Stimulated activated naive CD8-positive, alpha-beta T cell treated with anti-CD3 and anti-CD28 coated beads, Interleukin-15, Interleukin-2, amounts not matched to agents 100 U/mL and 50 U/mL, for 24 hours (primary cell): Measurements from ENCODE around the gene IL18.
A peak's percentile ranks its signal among the peaks of the same experiment; 100 is the strongest.
"Not testable (repeated sequence)": the region's sequence is repeated elsewhere in the genome, so short reads cannot be mapped to it uniquely, and the experiment has no call there.

ENCODE experiments used
- ATAC-seq: fragments of 150-1000 bp; cut with Tn5 transposase; one replicate; pipeline ENCODE4 v1.10.0; 2021
- DNase-seq: peaks from one replicate; pipeline ENCODE4 v3.0.0; 2021

The IL18 gene

DNA sequence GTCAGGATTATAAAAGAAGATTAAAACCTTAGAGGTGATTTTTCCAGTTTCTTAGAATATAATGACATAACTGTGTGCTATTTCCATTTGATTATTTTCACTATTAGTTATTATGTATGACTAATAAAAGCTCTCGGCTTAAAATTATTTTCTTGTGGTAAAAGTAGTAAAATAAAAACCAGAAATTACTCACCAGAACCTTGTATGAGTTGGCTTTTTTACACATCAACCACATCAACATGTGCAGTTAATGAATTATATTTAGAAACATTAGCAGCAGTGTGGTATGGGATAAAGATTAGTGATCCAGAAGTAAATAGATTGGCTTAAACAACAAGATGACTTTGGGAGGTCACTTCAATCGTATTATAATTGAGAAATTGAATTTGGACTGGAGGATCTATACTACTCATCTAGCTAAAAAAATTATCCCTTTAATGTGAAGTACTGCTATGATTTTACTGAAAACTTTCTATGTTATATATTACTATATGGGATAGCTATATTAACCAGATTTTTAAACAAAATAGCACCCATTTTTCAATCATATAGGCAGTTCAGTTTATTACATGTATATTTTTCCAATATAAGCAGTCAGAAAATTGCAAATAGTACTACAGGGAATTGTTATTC, 8.6 kb upstream of the IL18 start:
- ATAC-seq = no peak
- DNase-seq = no peak

DNA sequence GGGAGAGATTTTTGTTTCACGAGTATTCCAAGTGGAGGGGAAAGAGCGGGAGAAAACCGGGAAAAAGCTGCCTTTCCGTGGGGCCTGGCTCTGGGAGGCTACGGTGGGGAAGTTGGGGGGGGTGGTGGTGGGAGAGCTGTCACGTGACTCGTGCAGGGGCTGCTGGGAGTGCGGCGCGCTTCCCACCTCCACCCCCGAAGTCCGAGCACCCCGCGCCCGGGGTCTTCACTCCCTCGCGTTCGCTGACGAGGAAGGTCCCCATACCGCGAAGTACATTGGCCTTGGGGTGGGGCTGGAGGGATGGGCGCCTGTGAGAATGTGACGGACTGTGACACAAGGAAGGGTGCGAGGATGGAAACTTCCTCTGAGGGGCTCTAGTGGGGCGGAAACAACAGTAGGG, 3.3 kb upstream of the IL18 start, which contains the start of gene TEX12:
Gene TEX12, plus strand, starts transcription at position 228 of the 400 bp plus-strand sequence. CDS start 1,897 bp downstream, outside the sequence.
- ATAC-seq = no peak
- no peak for DNase-seq

DNA sequence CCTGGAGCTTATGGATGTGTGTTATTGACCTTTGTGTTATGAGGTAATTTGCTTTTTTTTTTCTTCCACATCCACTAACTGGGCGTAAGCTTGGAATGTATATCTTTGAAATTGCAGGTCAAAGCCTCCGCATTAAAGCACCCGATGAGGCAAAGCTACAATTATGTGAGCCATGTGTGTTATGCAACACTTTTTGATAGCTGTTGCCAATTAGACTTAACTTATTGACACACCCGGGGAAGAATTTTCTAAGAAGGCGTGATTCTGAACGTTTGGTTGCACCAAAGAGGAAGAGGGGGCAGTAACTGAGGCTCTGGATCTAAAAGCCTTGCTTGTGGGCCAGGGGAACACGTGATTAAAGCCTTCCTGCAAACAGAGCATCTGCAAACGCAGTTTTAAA, 2.7 kb upstream of the IL18 start:
- DNase-seq = no peak
- no peak for ATAC-seq

DNA sequence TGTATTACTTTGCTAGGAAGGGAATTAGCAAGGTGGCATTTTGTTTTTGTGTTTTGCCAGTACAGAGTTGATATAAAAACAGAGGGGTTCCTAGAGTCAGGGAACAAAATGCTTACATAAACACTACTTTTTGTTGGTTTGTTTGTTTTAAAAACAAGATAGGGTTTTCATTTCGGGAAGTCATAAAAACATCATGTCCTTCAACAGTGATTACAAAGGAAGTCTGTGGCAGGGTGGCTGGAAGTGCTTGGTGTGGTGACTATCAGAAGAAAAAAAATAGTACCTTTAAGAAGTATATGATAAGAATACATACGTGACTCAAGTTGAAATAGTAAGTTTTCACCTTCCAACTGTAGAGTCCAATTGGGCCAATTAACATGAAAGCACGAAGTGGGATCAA, 1.2 kb upstream of the IL18 start:
- DNase-seq (no peak), ATAC-seq (no peak)

DNA sequence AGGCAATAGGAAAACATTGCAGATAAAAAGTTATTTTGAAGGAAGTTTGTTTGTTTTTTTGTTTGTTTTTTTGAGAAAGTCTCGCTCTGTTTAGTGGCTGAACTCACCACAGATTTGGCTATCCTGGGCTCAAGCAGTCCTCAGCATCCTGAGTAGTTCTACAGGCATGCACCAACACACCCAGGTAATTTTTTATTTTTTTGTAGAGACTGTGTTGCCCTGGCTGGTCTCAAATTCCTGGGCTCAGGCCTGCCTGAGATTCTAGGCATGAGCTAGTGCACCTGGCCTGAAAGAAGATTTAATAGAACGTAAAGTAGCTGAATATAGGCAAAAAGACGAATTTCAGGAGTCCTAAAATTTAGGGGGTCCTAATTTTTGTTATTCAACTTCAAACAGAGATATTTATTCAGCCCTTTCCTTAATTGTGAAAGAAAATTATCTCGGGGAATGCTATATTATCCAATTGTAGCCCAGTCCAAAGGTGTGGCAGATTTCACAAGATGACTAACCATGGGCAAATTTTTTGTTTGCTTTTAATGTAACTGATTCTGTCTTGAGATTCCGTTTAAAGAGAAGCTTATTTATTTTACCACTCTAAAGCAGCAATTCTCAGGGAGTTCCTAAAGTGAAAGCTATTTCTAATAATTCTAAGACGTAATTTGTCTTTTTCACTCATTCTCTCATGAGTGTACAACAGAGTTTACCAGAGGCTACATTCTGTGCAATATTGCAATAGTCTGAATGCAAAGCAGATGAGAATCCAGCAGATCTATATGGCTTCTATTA, 940 bp downstream of the IL18 start:
- DNase-seq = no peak

DNA sequence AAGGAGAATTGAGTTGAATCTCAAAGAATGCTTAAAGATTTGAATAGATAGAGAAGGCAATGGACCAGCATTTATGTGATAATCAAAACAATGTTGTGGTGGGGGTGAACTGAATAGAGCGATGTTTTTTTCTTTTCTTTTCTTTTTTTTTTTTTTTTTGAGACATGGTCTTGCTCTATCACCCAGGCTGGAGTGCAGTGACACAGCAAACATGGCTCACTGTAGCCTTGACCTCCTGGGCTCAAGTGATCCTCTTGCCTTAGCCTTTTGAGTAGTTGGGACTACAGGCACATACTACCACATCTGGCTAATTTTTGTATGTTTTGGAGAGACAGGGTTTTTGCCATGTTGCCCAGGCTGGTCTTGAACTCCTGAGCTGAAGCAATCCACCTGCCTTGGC, 1.7 kb downstream of the IL18 start:
- not testable (repeated sequence) for DNase-seq, ATAC-seq

More for the DNA sequence above, 940 bp downstream of the IL18 start:
- ATAC-seq = no peak

DNA sequence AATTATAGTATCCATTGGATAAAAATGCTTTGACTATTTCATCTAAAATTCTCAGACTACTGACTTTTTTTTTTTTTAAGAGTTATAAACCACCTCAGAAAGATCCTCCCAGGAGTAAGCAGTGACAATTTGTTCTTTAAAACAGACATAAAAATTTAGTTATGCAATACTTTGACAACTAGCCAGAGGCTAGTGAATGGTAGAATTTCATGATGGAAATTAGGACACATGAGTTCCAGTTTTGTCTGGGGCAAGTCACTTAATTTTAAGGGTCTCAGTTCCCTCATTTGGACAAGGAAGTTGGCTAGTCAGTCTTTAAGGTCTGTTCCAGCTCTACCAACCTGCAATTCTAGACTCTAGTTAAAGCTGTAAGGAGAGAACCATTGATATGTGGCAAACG, 2.9 kb downstream of the IL18 start:
- ATAC-seq (no peak), DNase-seq (no peak)

DNA sequence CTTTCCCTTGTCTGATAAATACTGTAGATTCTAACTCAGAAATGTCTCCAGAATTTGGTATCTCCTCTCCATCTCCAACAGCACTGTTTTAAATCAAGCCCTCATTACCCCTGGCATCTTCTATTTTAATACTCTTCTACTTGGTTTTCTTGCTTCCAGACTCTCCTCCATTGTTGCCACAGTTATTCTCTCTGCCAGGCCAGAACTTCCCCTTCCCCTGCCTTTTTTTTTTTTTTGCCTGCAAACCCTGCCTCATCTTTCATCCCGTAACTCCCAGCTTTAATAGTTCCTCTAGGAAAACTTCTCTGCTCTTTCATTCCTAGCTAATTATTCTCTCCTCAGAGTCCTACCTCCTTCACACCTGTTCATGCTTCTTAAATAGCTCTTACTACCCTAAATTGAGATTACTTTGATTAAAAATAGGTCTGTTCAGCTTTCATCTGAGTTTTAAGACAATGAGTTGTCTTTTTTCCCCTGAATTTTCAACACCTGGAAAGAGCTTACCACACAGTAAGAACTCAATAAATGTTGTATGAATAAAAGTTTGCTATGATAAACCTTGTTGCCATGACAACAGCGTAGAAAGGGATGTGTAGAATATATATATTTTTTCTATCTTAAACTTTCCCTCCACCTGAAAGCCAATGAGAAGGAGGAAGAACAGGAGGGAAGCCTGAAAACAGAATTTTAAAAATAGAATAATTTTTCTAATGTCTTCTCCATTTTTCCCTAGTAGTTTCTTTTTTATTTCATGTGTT, 3.6 kb downstream of the IL18 start:
- ATAC-seq (no peak), DNase-seq (no peak)

DNA sequence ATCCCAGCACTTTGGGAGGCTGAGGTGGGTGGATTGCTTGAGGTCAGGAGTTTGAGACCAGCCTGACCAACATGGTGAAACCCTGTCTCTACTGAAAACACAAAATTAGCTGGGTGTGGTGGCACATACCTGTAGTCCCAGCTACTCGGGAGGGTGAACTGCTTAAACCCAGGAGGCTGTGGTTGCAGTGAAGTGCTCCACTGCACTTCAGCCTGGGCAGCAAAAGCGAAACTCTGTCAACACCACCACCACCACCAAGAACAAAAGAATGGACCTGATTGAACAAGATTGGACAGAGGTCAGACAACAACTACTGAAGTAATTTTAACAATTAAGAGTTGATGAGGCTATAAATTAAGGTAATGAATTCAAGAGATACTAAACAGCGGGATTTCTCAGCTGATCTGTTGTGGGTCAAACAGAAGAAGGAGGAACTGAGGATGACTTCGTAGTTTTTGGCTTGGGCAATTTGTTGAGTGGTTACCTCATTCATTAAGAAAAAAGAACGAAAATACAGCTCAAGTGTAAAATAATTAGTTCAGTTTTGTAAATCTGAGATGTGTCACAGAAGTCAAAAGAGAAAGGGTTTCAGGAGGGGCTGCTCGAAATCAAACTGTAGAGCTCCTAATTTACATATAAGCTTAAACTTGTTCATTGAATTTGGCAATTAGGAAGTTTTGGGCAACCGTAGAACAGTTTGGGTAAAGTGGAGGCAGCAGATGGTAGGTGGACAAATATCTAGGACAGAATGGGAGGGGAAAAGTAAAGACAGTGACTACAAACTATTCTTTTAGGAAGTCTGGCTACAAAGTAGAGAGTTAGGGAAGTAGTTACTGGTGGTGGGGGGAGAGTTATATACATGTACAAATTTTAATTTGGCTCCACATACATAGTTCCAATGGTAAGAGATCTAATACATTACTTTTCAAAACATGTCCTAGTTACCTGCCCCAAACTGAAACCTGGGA, 4.5 kb downstream of the IL18 start:
- ATAC-seq (no peak), DNase-seq (no peak)

DNA sequence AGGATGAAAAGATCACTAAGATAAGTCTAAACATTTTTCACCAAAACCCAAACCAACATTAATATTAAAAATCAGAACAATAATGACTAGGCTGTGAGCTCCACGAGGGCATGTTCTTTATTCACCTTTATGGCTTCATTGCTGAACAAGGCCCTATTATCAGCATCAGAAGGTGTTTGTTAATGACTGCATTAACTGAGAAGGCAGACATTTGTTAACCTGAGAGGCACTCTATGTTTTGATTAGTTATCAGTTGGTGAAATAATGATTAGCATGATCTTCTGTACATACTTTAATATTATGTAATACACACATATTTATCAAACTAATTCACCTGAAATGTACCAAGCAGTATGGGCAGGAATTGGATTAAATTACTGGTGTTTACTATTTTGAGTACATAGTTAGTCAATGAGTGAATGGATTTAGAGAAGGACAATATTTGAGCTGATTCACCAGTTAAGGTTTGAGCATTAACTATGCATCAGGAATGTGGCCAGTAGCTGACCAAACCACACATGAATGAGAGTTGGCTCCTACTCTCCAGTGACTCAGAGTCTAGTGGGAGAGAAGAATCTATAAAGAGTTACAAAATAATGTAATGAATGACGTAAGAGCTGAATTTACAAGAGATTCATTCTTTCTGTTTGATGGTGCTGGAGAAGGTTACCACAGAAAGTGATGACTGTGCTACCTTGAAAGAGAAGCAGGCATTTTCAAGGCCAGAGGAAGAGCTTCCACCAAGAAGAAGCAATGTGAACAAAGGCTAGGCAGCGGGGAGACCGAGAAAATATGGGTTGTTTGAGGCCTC, 6.7 kb downstream of the IL18 start:
- ATAC-seq = peak; percentile 75

DNA sequence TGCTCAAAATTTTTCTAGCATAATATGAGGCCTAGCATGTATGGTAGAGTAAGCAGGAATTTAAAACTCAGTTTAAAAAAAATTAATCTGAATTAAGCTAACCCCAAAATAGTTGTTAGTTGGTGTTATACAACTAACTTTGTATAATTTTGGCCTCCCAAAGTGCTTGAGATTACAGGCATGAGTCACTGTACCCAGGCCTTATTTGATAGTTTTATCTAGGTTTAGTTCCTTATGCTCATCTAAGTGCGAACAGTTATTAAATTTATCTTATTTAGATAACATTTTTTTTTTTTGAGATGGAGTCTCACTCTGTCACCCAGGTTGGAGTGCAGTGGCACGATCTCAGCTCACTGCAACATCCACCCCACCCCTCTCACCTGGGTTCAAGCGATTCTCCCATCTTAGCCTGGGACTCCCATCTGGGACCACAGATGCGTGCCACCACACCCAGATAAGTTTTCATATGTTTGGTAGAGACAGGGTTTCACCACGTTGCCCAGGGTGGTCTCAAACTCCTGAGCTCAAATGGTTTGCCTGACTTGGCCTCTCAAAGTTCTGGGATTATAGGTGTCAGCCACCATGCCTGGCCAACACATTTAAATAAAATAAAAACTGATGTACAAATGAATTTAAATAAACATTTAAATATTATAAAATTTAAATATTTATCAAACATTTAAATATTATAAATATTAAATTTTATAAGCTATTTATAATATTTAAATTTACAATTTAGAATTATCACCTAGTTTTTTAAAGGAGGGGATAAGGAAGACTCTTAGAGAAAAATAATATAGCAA, 7.5 kb downstream of the IL18 start:
- ATAC-seq = no peak

More for the DNA sequence above, 6.7 kb downstream of the IL18 start:
- no peak for DNase-seq

DNA sequence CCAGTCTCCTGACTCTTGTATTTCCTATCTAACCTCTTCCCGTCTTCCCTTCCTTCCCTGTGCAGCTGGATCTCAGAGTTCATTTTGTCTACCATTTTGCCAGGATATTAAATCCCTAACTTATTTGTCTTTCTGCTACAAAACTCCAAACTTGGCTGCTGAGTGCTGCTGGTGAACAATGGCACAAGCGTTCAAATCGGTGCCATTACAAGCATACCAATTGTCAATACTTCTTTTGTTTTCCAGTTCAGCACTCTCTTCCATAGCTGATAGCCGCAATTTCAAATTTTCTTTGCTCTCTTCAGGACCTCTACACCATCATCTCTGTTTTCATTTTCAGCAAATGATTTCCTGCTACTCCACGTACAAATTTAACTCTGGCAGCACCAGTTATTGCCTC, 13.4 kb downstream of the IL18 start:
- no peak for ATAC-seq
- DNase-seq = no peak

More for the DNA sequence above, 7.5 kb downstream of the IL18 start:
- no peak for DNase-seq

DNA sequence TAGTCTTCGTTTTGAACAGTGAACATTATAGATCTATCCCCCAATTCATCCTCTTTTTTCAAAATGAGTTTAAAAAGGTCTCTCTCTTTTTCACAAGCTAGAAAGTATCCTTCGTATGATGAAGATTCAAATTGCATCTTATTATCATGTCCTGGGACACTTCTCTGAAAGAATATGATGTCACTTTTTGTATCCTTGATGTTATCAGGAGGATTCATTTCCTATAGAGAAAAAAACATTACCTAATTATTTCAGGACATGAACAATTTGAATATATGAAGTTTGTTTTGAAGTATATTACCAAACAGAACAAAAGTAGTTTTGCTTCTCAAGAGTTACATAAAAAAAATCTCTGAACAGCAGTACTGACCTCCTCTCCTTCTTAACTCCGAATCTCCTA, 20.3 kb downstream of the IL18 start:
- ATAC-seq (no peak), DNase-seq (no peak)

DNA sequence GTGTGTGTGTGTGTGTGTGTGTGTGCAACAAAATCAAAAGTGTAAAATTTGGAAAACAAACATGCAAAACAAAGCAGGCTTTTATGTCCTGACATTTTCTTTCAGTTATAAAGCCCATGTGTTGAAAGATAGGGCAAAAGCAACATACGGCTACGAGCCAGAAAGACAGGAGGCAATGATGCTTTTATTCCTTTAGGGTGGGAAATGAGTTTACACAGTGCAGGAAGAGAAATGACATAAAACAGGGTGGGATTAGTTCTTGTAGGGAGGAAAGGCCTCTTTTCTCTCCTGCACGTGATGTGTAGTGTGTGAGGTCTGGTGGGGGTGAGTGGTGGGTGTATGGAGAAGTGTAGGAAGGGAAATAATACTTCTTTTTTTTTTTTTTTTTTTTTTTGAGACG, 29.4 kb downstream of the IL18 start:
- ATAC-seq = no peak
- DNase-seq = no peak

DNA sequence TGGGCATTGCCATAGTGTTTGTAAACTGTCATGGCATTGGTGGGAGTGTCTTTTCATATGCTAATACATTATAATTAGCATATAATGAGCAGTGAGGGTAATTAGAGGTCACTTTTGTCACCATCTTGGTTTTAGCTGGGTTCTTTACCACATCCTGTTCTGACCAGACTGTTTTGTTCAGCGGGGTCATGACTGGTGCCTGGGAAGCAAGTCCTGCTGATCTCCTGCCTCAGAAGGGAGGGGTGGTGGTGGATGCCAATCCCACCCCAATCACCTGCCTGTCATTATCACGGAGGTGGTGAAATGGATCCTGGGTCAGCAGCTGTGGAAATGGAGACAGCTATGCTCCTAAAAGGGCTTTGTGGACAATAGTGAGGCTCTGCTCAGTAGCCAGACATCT, 31.2 kb downstream of the IL18 start:
- ATAC-seq (no peak), DNase-seq (no peak)

DNA sequence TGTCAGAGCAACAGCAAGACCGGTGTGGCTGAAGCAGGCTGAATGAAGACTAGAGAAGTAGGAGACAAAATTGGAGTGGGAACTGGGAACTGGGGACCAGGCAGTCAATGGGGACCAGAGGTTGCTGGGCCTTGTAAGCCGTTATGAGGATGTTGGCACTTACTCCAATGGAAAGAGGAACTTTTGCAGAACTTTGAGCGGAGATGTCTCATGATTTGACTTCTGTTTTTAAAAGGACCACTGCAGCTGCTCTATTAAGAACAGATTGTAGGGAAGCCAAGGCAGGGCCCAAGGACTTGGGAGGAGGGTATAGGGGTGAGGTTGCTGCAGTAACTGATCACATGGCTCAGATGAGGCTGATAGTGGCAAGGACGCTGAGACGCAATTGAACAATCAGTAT, 34.2 kb downstream of the IL18 start:
- DNase-seq (no peak), ATAC-seq (no peak)

DNA sequence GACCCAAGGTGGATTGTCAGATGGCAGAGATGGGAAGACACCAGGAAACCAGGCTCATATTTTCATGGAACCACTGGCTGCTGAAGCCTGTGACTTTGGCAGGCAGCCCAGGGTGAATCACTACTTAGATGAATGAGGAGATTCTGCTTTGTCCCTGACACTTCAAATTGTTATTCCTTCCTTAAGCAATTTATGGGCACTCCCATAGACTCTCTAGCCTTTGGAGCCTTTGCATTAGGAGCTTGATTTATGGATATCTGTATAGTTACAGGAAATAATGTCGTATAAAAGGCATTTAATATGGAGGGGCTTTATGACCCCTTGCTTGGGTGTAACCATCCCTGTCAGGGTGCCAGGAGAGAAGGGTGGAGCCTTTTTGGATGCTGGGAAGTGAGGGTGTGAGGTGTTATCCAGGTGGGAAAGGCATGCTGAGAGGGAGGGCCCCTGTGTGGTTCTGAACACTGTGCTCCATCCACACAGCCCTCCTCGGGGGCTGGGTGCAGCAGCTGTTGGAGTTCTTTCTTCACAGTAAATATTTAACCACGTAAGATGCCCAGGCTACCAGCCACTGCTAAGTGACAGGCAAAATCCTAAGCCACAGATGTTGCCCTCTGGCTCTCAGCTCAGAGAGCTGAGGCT, 35.3 kb downstream of the IL18 start:
- ATAC-seq (no peak), DNase-seq (no peak)

DNA sequence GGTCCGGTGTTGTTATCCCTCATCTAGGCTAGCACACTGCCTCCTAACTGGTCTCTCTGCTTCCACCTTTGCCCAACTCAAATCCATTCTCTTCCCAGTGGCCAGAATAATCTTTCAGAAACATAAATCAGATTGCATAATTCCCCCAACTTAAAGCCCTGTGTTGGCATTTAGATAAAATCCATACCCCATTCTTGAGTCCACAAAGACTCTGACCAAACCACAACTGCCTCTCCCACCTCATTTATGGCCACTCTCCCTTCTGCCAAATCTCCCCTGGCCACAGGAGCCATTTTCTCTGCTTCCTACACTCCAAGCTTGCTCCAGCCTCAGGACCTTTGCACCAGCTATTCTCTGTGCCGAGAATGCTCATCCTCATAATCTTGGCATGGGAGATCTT, 36.8 kb downstream of the IL18 start:
- no peak for DNase-seq
- no peak for ATAC-seq

DNA sequence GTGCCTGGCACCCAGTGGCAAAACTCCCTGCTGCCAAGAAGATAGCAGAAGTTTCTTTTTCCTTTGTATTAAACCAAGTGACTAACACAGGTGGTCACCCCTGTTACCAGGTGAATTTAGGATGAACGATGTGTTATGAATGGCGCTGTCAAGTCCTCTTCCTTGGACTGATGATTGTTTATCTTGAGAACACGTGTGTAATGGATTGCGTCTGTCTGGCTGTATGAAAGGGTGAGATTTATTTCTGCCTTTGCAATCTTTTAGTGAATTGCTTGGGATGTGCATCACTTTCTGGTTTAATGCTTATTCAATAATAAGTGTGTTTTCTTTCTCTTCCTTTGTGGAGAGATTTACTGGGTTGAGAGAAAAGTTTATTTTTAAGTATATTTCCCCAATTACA, 40.8 kb downstream of the IL18 start:
- DNase-seq (no peak), ATAC-seq (no peak)
